Fibroblast of pulmonary artery (primary cell): ENCODE results near the gene PPP1R17.

Source experiments
- DNase-seq: peaks from one replicate; pipeline ENCODE4 v3.0.0-alpha.2; 2010; ENCODE audit warnings: low read depth
- H3K4me3 ChIP-seq: replicated peaks from 2 replicates; pipeline ENCODE4 v1.5.1; 2011; ENCODE audit warnings: low read depth, mild to moderate bottlenecking, control low read depth, low read length, moderate library complexity
- TF ChIP-seq, protein P1 (sequence below): IDR thresholded peaks from 2 replicates; pipeline ENCODE4 v1.5.1; 2011; ENCODE audit warnings: mild to moderate bottlenecking, control low read depth, low read length, inconsistent platforms; ENCODE audit errors: missing control alignments

The PPP1R17 gene

DNA sequence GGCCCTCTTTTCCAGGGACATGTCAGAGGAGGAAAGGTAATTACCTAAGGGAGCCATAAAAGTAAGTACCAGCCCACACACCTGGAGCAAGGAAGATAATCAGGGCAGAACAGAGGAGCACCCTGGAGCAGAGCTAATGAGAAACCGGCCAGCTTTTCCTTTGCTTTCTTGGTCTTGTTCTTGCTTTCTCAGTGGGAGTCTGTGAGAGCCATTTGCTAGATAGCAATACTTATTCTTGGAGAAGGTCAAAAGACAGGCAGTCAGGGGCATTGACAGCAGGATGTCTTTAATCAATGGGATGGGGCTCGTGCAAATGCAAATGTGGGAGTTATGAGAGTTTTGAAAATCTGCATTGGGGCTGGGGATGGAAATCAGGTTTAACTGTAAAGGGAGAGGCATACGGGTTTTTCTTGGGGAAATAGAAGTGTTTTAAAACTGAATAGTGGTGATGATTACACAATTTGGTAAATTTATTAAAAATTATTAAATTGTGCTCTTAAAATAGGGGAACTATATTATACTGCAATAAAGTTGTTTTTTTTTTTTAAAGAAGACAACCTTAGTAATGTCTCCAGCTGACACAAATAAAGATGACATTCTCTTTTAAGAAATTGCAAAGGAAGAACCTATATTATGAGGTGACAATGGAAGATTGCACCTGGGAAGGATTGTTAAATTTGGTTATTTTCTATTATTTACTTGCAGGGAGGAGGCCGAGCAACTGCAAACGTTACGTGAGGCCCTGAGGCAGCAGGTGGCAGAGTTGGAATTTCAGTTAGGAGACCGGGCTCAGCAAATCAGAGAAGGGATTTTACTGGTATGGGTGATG is 35.6 kb upstream of the PPP1R17 start:
- DNase-seq: no peak
- H3K4me3 ChIP-seq: no peak overlapping the region
- TF ChIP-seq, protein P1, sequence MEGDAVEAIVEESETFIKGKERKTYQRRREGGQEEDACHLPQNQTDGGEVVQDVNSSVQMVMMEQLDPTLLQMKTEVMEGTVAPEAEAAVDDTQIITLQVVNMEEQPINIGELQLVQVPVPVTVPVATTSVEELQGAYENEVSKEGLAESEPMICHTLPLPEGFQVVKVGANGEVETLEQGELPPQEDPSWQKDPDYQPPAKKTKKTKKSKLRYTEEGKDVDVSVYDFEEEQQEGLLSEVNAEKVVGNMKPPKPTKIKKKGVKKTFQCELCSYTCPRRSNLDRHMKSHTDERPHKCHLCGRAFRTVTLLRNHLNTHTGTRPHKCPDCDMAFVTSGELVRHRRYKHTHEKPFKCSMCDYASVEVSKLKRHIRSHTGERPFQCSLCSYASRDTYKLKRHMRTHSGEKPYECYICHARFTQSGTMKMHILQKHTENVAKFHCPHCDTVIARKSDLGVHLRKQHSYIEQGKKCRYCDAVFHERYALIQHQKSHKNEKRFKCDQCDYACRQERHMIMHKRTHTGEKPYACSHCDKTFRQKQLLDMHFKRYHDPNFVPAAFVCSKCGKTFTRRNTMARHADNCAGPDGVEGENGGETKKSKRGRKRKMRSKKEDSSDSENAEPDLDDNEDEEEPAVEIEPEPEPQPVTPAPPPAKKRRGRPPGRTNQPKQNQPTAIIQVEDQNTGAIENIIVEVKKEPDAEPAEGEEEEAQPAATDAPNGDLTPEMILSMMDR: no peak

DNA sequence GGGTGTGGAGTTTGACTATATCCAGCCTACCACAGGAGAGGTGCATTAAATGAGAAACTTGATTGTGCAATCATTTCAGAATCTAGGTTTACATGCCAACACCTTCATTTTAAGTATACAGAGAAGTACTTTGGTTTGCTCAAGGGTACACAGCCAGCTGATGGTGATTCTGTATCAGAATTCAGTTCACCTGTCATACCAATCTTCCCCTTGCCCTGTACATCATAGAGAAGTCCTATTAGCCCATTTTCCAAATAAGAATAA is 35.0 kb upstream of the PPP1R17 start:
- no peak overlapping the region for H3K4me3 ChIP-seq
- DNase-seq: no peak
- TF ChIP-seq, protein P1: no peak

DNA sequence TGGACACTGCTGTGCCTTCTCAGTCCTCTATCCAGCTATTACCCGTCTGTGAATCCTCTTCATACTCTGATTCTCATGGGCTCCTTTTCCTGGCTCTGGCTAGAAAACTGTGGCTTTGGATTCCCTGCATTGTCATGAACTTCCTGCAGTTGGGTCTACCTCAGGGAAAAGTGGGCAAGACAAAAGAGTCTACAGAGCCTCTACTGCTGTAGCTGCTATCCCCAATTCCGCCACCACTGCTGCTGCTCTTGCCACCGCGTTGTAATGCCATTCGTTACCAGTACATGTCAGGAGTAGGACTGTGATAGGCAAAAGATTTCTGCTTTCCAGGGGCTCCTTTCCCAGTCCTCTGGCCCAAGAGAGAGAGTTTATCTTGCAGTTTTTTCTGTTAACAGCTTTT is 23.9 kb upstream of the PPP1R17 start:
- TF ChIP-seq, protein P1: no peak
- DNase-seq: no peak
- H3K4me3 ChIP-seq: no peak overlapping the region

DNA sequence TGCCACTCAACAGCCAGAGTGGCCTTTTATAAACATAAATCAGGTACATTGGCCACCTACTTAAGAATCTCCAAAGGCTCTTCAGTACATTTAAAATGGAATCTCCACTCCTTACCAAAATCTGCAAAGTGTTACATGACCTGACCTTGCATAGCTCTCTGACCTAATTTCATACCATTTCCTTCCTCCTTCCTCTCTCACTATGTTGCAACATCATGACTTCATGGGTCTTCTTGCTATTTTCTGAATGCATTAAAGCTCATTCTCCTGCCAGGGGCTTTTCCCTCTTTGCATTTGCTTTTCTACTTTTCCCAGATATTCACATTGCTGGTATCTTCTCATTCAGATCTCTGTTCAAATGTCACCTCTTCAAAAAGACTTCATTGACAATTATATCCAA is 22.1 kb upstream of the PPP1R17 start:
- no peak overlapping the region for H3K4me3 ChIP-seq
- TF ChIP-seq, protein P1: no peak
- no peak for DNase-seq

DNA sequence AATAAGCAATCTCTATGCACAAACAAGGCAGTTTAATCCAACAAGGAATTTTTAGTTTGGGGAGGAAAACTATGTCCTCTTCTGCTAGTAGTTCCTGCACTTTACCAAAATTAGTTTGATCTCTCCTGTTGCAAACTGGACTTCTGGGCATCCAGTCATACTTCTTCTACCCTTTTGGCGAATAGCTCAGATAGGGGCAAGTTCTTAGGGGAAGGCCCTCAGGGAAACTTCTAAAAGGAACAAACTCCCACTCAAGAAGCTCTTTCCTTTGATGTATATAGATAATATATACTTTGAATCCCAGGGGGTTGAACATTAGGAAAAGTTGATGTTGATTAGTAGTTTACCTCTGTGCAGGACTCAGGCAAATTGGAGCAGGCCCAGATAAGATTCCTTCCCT is 21.5 kb upstream of the PPP1R17 start:
- H3K4me3 ChIP-seq: no peak overlapping the region
- no peak for DNase-seq
- TF ChIP-seq, protein P1: no peak

DNA sequence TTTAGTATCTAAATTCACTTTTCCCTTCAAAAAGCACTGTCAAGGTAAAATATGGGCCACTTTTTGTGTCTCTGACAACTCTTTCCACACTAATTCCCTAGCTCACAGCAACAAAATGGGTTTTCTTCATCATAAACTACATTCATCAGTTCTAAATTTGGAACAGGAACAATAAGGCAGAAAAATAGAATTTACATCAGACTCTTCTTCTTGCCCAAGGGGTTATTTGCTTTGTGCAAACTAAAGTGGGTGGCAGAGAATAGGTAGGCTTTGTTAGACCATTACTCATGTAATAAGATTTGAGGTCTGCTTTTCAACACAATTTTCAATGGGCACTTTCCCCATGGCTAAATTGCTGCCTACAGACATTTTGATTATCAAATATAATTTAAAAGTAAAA is 17.6 kb upstream of the PPP1R17 start:
- no peak overlapping the region for H3K4me3 ChIP-seq
- TF ChIP-seq, protein P1: no peak
- no peak for DNase-seq
